Activated naive CD8-positive, alpha-beta T cell (primary cell): ENCODE results near the gene CIAO2B.
"Not testable (repeated sequence)": the region's sequence is repeated elsewhere in the genome, so short reads cannot be mapped to it uniquely, and the experiment has no call there.

Source experiments
- H3K27ac Mint-ChIP-seq: one replicate; pipeline ENCODE4 v1.8.0; 2021; ENCODE audit warnings: mixed read lengths
- H3K27me3 Mint-ChIP-seq: one replicate; pipeline ENCODE4 v1.8.0; 2021; ENCODE audit warnings: mixed read lengths
- H3K36me3 Mint-ChIP-seq: one replicate; pipeline ENCODE4 v1.8.0; 2021; ENCODE audit warnings: mixed read lengths
- H3K4me1 Mint-ChIP-seq: one replicate; pipeline ENCODE4 v1.8.0; 2021; ENCODE audit warnings: low read depth, mixed read lengths
- H3K4me3 Mint-ChIP-seq: one replicate; pipeline ENCODE4 v1.8.0; 2021; ENCODE audit warnings: mild to moderate bottlenecking, mixed read lengths
- H3K9me3 Mint-ChIP-seq: one replicate; pipeline ENCODE4 v1.8.0; 2021; ENCODE audit warnings: low read depth, mixed read lengths

Gene CIAO2B

GRCh38 chr16:66899945-66900710 lies 34.1 kb downstream of the CIAO2B start:
- Mint-ChIP-seq H3K27me3 (no peaks in the 10 kb centered on the region), H3K4me3 (no peak overlapping the region), H3K27ac (no peak overlapping the region), H3K9me3 (no peaks in the 10 kb centered on the region), H3K36me3 (no peaks in the 10 kb centered on the region), H3K4me1 (no peaks in the 10 kb centered on the region)

- Mint-ChIP-seq H3K27me3 (no peaks in the 10 kb centered on the region), H3K27ac (no peak overlapping the region), H3K36me3 (no peaks in the 10 kb centered on the region)
Measured at GRCh38 chr16:66899310-66899944, 34.8 kb downstream of the CIAO2B start.

GRCh38 chr16:66898933-66899309 lies 35.3 kb downstream of the CIAO2B start:
- Mint-ChIP-seq H3K27me3 (no peaks in the 10 kb centered on the region), H3K36me3 (no peaks in the 10 kb centered on the region), H3K4me3 (no peak overlapping the region), H3K4me1 (no peaks in the 10 kb centered on the region), H3K27ac (no peak overlapping the region), H3K9me3 (no peaks in the 10 kb centered on the region)

More at GRCh38 chr16:66899310-66899944, 34.8 kb downstream of the CIAO2B start:
- no peak overlapping the region for H3K4me3 Mint-ChIP-seq
- H3K9me3 Mint-ChIP-seq = no peaks in the 10 kb centered on the region
- no peaks in the 10 kb centered on the region for H3K4me1 Mint-ChIP-seq

- Mint-ChIP-seq H3K27ac (no peak overlapping the region), H3K4me3 (no peak overlapping the region), H3K27me3 (no peaks in the 10 kb centered on the region), H3K4me1 (peaks cover under 1% of the 10 kb centered on the region), H3K9me3 (no peaks in the 10 kb centered on the region), H3K36me3 (no peaks in the 10 kb centered on the region)
Measured at GRCh38 chr16:66898207-66898606, 36.0 kb downstream of the CIAO2B start.

GRCh38 chr16:66896682-66897081 lies 37.5 kb downstream of the CIAO2B start:
- H3K27me3 Mint-ChIP-seq, H3K36me3 Mint-ChIP-seq, H3K27ac Mint-ChIP-seq, H3K4me3 Mint-ChIP-seq, H3K9me3 Mint-ChIP-seq, H3K4me1 Mint-ChIP-seq: not testable (repeated sequence)

- Mint-ChIP-seq H3K36me3 (no peaks in the 10 kb centered on the region), H3K27ac (no peak overlapping the region), H3K4me3 (no peak overlapping the region), H3K9me3 (no peaks in the 10 kb centered on the region), H3K27me3 (no peaks in the 10 kb centered on the region), H3K4me1 (peaks cover 4% of the 10 kb centered on the region)
Measured at GRCh38 chr16:66895999-66896398, 38.2 kb downstream of the CIAO2B start.

GRCh38 chr16:66895689-66895979 lies 38.6 kb downstream of the CIAO2B start:
- Mint-ChIP-seq H3K27ac (no peak overlapping the region), H3K36me3 (no peaks in the 10 kb centered on the region), H3K27me3 (no peaks in the 10 kb centered on the region), H3K4me3 (no peak overlapping the region), H3K9me3 (no peaks in the 10 kb centered on the region), H3K4me1 (peaks cover 4% of the 10 kb centered on the region)

- no peaks in the 10 kb centered on the region for H3K9me3 Mint-ChIP-seq
- H3K36me3 Mint-ChIP-seq = no peaks in the 10 kb centered on the region
- H3K27me3 Mint-ChIP-seq = no peaks in the 10 kb centered on the region
- H3K27ac Mint-ChIP-seq = no peak overlapping the region
- no peak overlapping the region for H3K4me3 Mint-ChIP-seq
- peaks cover 4% of the 10 kb centered on the region for H3K4me1 Mint-ChIP-seq
Measured at GRCh38 chr16:66894948-66895688, 39.1 kb downstream of the CIAO2B start.

GRCh38 chr16:66894055-66894454 lies 40.1 kb downstream of the CIAO2B start:
- Mint-ChIP-seq H3K4me3 (no peak overlapping the region), H3K27me3 (no peaks in the 10 kb centered on the region), H3K9me3 (no peaks in the 10 kb centered on the region), H3K36me3 (no peaks in the 10 kb centered on the region), H3K27ac (no peak overlapping the region), H3K4me1 (peaks cover 4% of the 10 kb centered on the region)

GRCh38 chr16:66891797-66892196 lies 42.4 kb downstream of the CIAO2B start:
- H3K9me3 Mint-ChIP-seq = no peaks in the 10 kb centered on the region
- no peak overlapping the region for H3K27ac Mint-ChIP-seq
- H3K27me3 Mint-ChIP-seq = no peaks in the 10 kb centered on the region
- peaks cover 19% of the 10 kb centered on the region for H3K4me1 Mint-ChIP-seq
- H3K36me3 Mint-ChIP-seq = no peaks in the 10 kb centered on the region
- H3K4me3 Mint-ChIP-seq = no peak overlapping the region

GRCh38 chr16:66891360-66891759 lies 42.8 kb downstream of the CIAO2B start:
- H3K27ac Mint-ChIP-seq = no peak overlapping the region

GRCh38 chr16:66890799-66891198 lies 43.4 kb downstream of the CIAO2B start:
- Mint-ChIP-seq H3K4me3 (no peak overlapping the region), H3K27me3 (no peaks in the 10 kb centered on the region), H3K9me3 (no peaks in the 10 kb centered on the region), H3K4me1 (peaks cover 22% of the 10 kb centered on the region), H3K27ac (no peak overlapping the region), H3K36me3 (no peaks in the 10 kb centered on the region)

More at GRCh38 chr16:66891360-66891759, 42.8 kb downstream of the CIAO2B start:
- Mint-ChIP-seq H3K4me3 (no peak overlapping the region), H3K9me3 (no peaks in the 10 kb centered on the region), H3K4me1 (peaks cover 22% of the 10 kb centered on the region), H3K27me3 (no peaks in the 10 kb centered on the region), H3K36me3 (no peaks in the 10 kb centered on the region)

GRCh38 chr16:66889622-66890021 lies 44.6 kb downstream of the CIAO2B start:
- H3K9me3 Mint-ChIP-seq = no peaks in the 10 kb centered on the region
- H3K27me3 Mint-ChIP-seq = no peaks in the 10 kb centered on the region
- H3K27ac Mint-ChIP-seq = no peak overlapping the region
- peaks cover 24% of the 10 kb centered on the region for H3K4me1 Mint-ChIP-seq
- H3K4me3 Mint-ChIP-seq = no peak overlapping the region
- no peaks in the 10 kb centered on the region for H3K36me3 Mint-ChIP-seq

- Mint-ChIP-seq H3K9me3 (no peaks in the 10 kb centered on the region), H3K4me1 (peaks cover 27% of the 10 kb centered on the region), H3K4me3 (no peak overlapping the region), H3K36me3 (no peaks in the 10 kb centered on the region), H3K27me3 (no peaks in the 10 kb centered on the region), H3K27ac (no peak overlapping the region)
Measured at GRCh38 chr16:66888647-66889615, 45.3 kb downstream of the CIAO2B start.
